Measurements from ENCODE around the gene MAP3K20. TPM values are rescaled to one million over a fixed set of nuclear protein-coding genes. Genes with fewer than 3 reads are reported as not detected.
A peak's percentile ranks its signal among the peaks of the same experiment; 100 is the strongest.

MAP3K20 gene
- total RNA-seq, 1 donor from 2014 or later: 18.0 TPM

DNA sequence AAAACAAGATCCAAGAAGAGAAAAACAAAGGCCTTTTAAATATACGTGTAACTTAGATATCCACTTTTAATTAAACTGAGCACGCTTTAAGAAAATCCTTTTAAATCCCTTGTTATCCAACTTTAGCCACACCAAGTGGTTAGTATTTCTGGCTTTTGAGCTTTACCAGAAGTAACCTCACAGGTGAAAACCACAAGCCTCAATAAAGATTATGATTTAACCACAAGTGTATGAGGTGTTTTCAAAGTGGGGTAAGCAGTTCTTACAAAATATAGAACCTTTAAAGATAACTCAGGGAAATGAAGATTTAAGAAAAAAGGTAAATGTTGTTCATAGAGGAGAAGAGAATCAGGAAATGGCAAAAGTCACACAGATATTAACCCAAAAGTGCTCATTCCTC lies 220.6 kb downstream of the MAP3K20 start:
- H3K4me1 ChIP-seq: no peaks in the 10 kb centered on the region

DNA sequence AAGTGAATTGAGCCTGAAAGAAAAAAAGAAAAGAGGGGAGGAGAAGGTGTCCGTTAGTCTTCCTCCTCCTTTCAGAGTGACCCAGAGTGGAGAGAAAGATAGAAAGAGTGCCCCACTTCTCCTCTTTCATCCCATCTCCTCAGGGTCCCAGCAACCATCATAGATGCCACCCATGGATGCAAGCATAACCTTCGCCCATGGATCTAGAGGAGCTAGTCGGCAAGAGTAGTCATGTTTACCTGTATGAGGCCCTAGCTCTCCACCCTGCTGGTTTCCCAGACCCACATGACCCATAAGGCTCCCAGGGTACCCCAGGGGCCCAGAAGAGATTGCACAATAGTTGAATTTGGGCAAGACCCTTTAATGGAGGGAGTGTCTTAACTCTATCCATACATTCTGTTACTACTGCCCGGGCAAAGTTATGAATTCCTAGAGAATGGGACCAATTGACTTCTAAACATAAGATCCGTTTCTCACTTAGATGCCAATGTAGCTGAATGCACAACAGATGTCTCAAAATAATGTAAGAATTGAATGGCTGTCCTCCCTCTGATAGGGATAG lies 223.0 kb downstream of the MAP3K20 start:
- Histone ChIP-seq H3K4me3 (no peak overlapping the region), H3K4me1 (no peaks in the 10 kb centered on the region), H3K27ac (no peak overlapping the region), H3K9ac (no peak overlapping the region), H4K20me1 (ENCODE audit: low read depth) (no peaks in the 10 kb centered on the region), H3K79me2 (ENCODE audit: low read depth) (no peaks in the 10 kb centered on the region), H3K27me3 (no peaks in the 10 kb centered on the region), H3F3A (ENCODE audit: low read depth) (no peaks in the 10 kb centered on the region), H3K9me3 (ENCODE audit: low read depth) (peaks cover 25% of the 10 kb centered on the region), H2AFZ (replicated peaks) (no peak overlapping the region), H3K36me3 (peaks cover 3% of the 10 kb centered on the region), H3K4me2 (no peak overlapping the region)
- H3K4me1 Mint-ChIP-seq: no peaks in the 10 kb centered on the region
- H3K9me3 Mint-ChIP-seq: peaks cover 48% of the 10 kb centered on the region
- peaks cover 9% of the 10 kb centered on the region for H3K27me3 Mint-ChIP-seq (ENCODE audit: insufficient read depth, low read depth)
- H3K27ac Mint-ChIP-seq: no peak overlapping the region
- H3K4me3 Mint-ChIP-seq: no peak overlapping the region
- TF ChIP-seq EZH2 (IDR thresholded peaks at IDR 0.05) (no peak), CTCF (IDR thresholded peaks at IDR 0.05) (no peak), EZH2phosphoT487 (IDR thresholded peaks at IDR 0.05) (no peak)
- peak; percentile 11 for DNase-seq (ENCODE audit: low spot score)
- peaks cover 2% of the 10 kb centered on the region for H3K36me3 Mint-ChIP-seq

More for the DNA sequence above, 220.6 kb downstream of the MAP3K20 start:
- TF ChIP-seq EZH2phosphoT487 (IDR thresholded peaks at IDR 0.05) (no peak), CTCF (IDR thresholded peaks at IDR 0.05) (no peak), EZH2 (IDR thresholded peaks at IDR 0.05) (no peak)
- H3K36me3 Mint-ChIP-seq: no peaks in the 10 kb centered on the region
- H3K4me1 Mint-ChIP-seq: no peaks in the 10 kb centered on the region
- peaks cover 35% of the 10 kb centered on the region for H3K9me3 Mint-ChIP-seq
- Histone ChIP-seq H2AFZ (replicated peaks) (no peak overlapping the region), H3K4me2 (no peak overlapping the region), H3K9ac (no peak overlapping the region), H3K9me3 (ENCODE audit: low read depth) (peaks cover 25% of the 10 kb centered on the region), H3K27ac (no peak overlapping the region), H3K4me3 (no peak overlapping the region), H3F3A (ENCODE audit: low read depth) (no peaks in the 10 kb centered on the region), H3K27me3 (no peaks in the 10 kb centered on the region), H4K20me1 (ENCODE audit: low read depth) (no peaks in the 10 kb centered on the region), H3K36me3 (peaks cover 3% of the 10 kb centered on the region), H3K79me2 (ENCODE audit: low read depth) (no peaks in the 10 kb centered on the region)
- H3K27me3 Mint-ChIP-seq (ENCODE audit: insufficient read depth, low read depth): peaks cover 9% of the 10 kb centered on the region
- H3K27ac Mint-ChIP-seq: no peak overlapping the region
- no peak for DNase-seq (ENCODE audit: low spot score)
- H3K4me3 Mint-ChIP-seq: no peak overlapping the region

DNA sequence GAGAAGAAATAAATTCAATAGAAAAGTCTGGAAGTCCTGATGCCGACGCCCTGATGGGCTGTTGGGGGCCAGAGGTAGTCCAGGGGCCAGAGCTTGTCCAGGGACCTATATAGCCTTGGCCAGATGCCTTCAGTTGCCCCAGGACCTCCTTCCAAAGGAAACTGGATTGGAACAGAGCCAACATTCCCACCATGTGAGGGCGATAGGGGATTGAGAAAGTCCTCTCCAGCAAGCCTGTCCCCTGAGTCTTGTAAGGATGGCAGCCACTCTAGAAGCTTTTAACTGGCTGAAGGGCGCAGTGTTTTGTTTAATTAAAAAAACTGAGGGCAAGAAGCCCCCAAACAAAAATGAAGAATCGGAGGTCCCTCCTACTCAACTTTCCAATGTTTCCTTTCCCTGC lies 224.1 kb downstream of the MAP3K20 start:
- Histone ChIP-seq H3K9ac (no peak overlapping the region), H3K36me3 (peaks cover 3% of the 10 kb centered on the region), H3K9me3 (ENCODE audit: low read depth) (peaks cover 25% of the 10 kb centered on the region), H3F3A (ENCODE audit: low read depth) (no peaks in the 10 kb centered on the region), H4K20me1 (ENCODE audit: low read depth) (no peaks in the 10 kb centered on the region), H3K27ac (no peak overlapping the region), H3K79me2 (ENCODE audit: low read depth) (no peaks in the 10 kb centered on the region), H3K27me3 (no peaks in the 10 kb centered on the region), H3K4me3 (no peak overlapping the region), H2AFZ (replicated peaks) (no peak overlapping the region), H3K4me1 (no peaks in the 10 kb centered on the region), H3K4me2 (no peak overlapping the region)
- TF ChIP-seq EZH2 (IDR thresholded peaks at IDR 0.05) (no peak), EZH2phosphoT487 (IDR thresholded peaks at IDR 0.05) (no peak), CTCF (IDR thresholded peaks at IDR 0.05) (no peak)
- no peaks in the 10 kb centered on the region for H3K4me1 Mint-ChIP-seq
- peaks cover 9% of the 10 kb centered on the region for H3K27me3 Mint-ChIP-seq (ENCODE audit: insufficient read depth, low read depth)
- no peak for DNase-seq (ENCODE audit: low spot score)
- H3K36me3 Mint-ChIP-seq: peaks cover 2% of the 10 kb centered on the region
- no peak overlapping the region for H3K27ac Mint-ChIP-seq
- H3K9me3 Mint-ChIP-seq: peaks cover 48% of the 10 kb centered on the region
- no peak overlapping the region for H3K4me3 Mint-ChIP-seq

All from neural progenitor cell (in vitro differentiated cells).